GM21526 (cell line): ENCODE results near the gene GNG12.
"Not testable (repeated sequence)": the region's sequence is repeated elsewhere in the genome, so short reads cannot be mapped to it uniquely, and the experiment has no call there.

Experiments
- ATAC-seq: cut with Tn5 transposase; IDR thresholded peaks from one replicate; pipeline ENCODE4 v1.9.1; 2021; ENCODE audit warnings: moderate library complexity; ENCODE audit not compliant: unreplicated experiment, low FRiP score

Gene GNG12

GRCh38 chr1:67665307-67665706 is 168.0 kb downstream of the GNG12 start:
- not testable (repeated sequence) for ATAC-seq

DNA sequence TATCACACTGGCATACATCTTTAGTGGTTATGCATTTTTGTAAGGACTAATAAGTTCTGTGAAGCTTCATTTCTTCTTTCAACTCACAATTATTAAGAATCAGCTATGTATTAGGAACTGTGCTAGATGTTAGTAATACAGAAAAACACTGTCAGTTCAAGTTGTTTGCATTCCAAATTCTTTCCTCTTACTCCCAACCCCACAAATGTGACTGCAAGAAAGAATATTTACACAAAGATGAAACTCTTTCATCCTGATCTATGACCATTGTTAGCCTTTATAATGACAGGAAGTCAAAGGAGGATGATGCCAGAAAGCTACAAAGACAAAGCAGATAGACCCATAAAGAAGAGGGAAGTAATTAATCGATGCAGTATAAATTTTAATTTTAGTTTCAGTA is 169.2 kb downstream of the GNG12 start:
- no peak for ATAC-seq

- ATAC-seq, result no peak
Measured at GRCh38 chr1:67662884-67663283, 170.4 kb downstream of the GNG12 start.

DNA sequence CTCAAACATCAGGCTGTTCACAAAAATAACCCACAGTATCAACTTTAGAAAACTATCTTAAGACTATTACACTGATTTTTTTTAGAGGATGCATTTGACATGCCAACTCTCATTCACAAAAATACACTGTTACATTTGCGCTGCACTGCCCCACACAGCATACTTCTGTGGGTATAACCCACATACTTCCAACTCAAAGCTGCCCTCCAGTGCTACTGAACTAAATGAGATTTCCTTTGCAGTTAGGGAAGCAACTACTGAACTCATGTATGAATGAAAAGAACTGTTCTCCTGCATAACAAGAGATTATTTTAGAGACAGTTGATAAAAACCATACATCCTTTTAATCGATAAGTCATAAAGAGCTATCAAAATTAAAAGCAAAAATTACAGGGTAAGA is 174.0 kb downstream of the GNG12 start:
- no peak for ATAC-seq

DNA sequence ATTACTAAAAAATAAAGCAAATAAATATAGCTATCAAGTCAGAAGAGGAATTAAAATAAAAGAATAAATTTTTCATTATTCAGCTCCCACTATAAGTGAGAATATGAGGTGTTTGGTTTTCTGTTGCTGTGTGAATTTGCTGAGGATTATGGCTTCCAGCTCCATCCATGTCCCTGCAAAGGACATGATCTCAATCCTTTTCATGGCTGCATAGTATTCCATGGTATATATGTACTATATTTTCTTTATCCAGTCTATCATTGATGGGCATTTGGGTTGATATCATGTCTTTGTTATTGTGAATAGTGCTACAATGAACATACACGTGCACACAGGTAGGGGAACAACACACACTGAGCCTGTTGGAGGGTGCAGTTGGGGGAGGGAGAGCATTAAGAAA is 176.1 kb downstream of the GNG12 start:
- ATAC-seq, result not testable (repeated sequence)

DNA sequence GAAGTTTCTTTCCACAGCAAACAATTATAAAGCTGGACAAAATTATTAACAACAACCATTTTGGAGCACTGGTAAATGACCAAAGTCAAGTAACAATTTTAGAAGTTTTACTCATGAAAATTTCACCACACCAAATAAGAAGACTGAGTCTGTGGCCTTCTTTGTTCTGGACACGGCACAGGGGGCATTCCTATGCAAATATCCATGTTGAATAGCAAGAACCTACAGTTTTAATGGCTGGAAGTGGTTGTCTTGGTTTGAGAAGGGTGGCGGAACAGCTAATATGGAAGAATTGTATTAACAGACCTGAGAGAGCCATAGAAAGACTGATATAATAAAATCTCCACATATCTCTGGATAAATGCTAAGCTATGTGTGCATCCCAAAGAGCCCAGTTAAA is 177.7 kb downstream of the GNG12 start:
- ATAC-seq, result no peak

GRCh38 chr1:67653304-67653703 is 180.0 kb downstream of the GNG12 start:
- no peak for ATAC-seq

- ATAC-seq, result no peak
Measured at GRCh38 chr1:67652800-67653199, 180.5 kb downstream of the GNG12 start.
